ENCODE data around the gene AMBRA1.

Gene AMBRA1

GRCh38 chr11:46593550-46594373 lies at the start of gene AMBRA1:
Gene AMBRA1, minus strand, starts transcription at chr11:46594023. Its CDS starts 45,643 bp downstream, at chr11:46548380.
- H3K4me3 ChIP-seq (ENCODE audit: low read length), result peak within 1 kb of the TSS; percentile 90
- no peak for TF ChIP-seq ZNF274 (IDR thresholded peaks at IDR 0.05; ENCODE audit: low read depth, low read length)

- no peak overlapping the region for H3K4me3 ChIP-seq (ENCODE audit: low read length)
- no peak for TF ChIP-seq ZNF274 (IDR thresholded peaks at IDR 0.05; ENCODE audit: low read depth, low read length)
Measured at GRCh38 chr11:46643531-46643930, 49.7 kb upstream of the AMBRA1 start.

- no peak overlapping the region for H3K4me3 ChIP-seq (ENCODE audit: low read length)
- no peak for TF ChIP-seq ZNF274 (IDR thresholded peaks at IDR 0.05; ENCODE audit: low read depth, low read length)
Measured at GRCh38 chr11:46642627-46643335, 49.0 kb upstream of the AMBRA1 start.

- TF ChIP-seq ZNF274 (IDR thresholded peaks at IDR 0.05; ENCODE audit: low read depth, low read length), result no peak
- H3K4me3 ChIP-seq (ENCODE audit: low read length), result no peak overlapping the region
Measured at GRCh38 chr11:46641639-46642038, 47.8 kb upstream of the AMBRA1 start.

GRCh38 chr11:46640036-46640788 lies 46.4 kb upstream of the AMBRA1 start:
- TF ChIP-seq ZNF274 (IDR thresholded peaks at IDR 0.05; ENCODE audit: low read depth, low read length), result no peak
- no peak overlapping the region for H3K4me3 ChIP-seq (ENCODE audit: low read length)

- no peak for TF ChIP-seq ZNF274 (IDR thresholded peaks at IDR 0.05; ENCODE audit: low read depth, low read length)
Measured at GRCh38 chr11:46639197-46639839, 45.5 kb upstream of the AMBRA1 start.

GRCh38 chr11:46637546-46637945 lies 43.7 kb upstream of the AMBRA1 start:
- TF ChIP-seq ZNF274 (IDR thresholded peaks at IDR 0.05; ENCODE audit: low read depth, low read length), result no peak
- H3K4me3 ChIP-seq (ENCODE audit: low read length), result no peak overlapping the region

More at GRCh38 chr11:46639197-46639839, 45.5 kb upstream of the AMBRA1 start:
- H3K4me3 ChIP-seq (ENCODE audit: low read length), result no peak overlapping the region

GRCh38 chr11:46635557-46636139 lies 41.8 kb upstream of the AMBRA1 start:
- TF ChIP-seq ZNF274 (IDR thresholded peaks at IDR 0.05; ENCODE audit: low read depth, low read length), result no peak
- no peak overlapping the region for H3K4me3 ChIP-seq (ENCODE audit: low read length)

- H3K4me3 ChIP-seq (ENCODE audit: low read length), result no peak overlapping the region
- TF ChIP-seq ZNF274 (IDR thresholded peaks at IDR 0.05; ENCODE audit: low read depth, low read length), result no peak
Measured at GRCh38 chr11:46633291-46634217, 39.7 kb upstream of the AMBRA1 start.

- H3K4me3 ChIP-seq (ENCODE audit: low read length), result no peak overlapping the region
- no peak for TF ChIP-seq ZNF274 (IDR thresholded peaks at IDR 0.05; ENCODE audit: low read depth, low read length)
Measured at GRCh38 chr11:46632502-46632901, 38.7 kb upstream of the AMBRA1 start.

GRCh38 chr11:46631676-46632075 lies 37.9 kb upstream of the AMBRA1 start:
- no peak for TF ChIP-seq ZNF274 (IDR thresholded peaks at IDR 0.05; ENCODE audit: low read depth, low read length)
- H3K4me3 ChIP-seq (ENCODE audit: low read length), result no peak overlapping the region

- TF ChIP-seq ZNF274 (IDR thresholded peaks at IDR 0.05; ENCODE audit: low read depth, low read length), result no peak
Measured at GRCh38 chr11:46630237-46630636, 36.4 kb upstream of the AMBRA1 start.

GRCh38 chr11:46628961-46629360 lies 35.1 kb upstream of the AMBRA1 start:
- no peak overlapping the region for H3K4me3 ChIP-seq (ENCODE audit: low read length)

More at GRCh38 chr11:46630237-46630636, 36.4 kb upstream of the AMBRA1 start:
- no peak overlapping the region for H3K4me3 ChIP-seq (ENCODE audit: low read length)

More at GRCh38 chr11:46628961-46629360, 35.1 kb upstream of the AMBRA1 start:
- no peak for TF ChIP-seq ZNF274 (IDR thresholded peaks at IDR 0.05; ENCODE audit: low read depth, low read length)

Data from GM08714 (cell line).